NK-92 treated with Interleukin-12 subunit alpha and Interleukin-12 subunit beta, amount 100 ng/mL, for 24 hours (cell line): ENCODE results near the gene BCAN.

Experiments used
- DNase-seq: peaks from one replicate; lab custom pipeline; 2025; lab: John Stamatoyannopoulos, UW

BCAN gene

GRCh38 chr1:156677616-156678596, 36.0 kb downstream of the BCAN start:
- DNase-seq: no peak

- DNase-seq: no peak
Observed at GRCh38 chr1:156680056-156680455, 38.1 kb downstream of the BCAN start.

- DNase-seq: no peak
Observed at GRCh38 chr1:156681196-156681960, 39.5 kb downstream of the BCAN start.

- DNase-seq: no peak
Observed at GRCh38 chr1:156682166-156682890, 40.4 kb downstream of the BCAN start.

GRCh38 chr1:156684227-156684782, 42.4 kb downstream of the BCAN start:
- DNase-seq: peak; percentile 25

- peak; percentile 56 for DNase-seq
Observed at GRCh38 chr1:156689035-156689952, 47.4 kb downstream of the BCAN start.

GRCh38 chr1:156689953-156690674, 48.2 kb downstream of the BCAN start:
- DNase-seq: no peak

- no peak for DNase-seq
Observed at GRCh38 chr1:156690675-156691036, 48.7 kb downstream of the BCAN start.

- DNase-seq: no peak
Observed at GRCh38 chr1:156691191-156691590, 49.3 kb downstream of the BCAN start.

GRCh38 chr1:156691665-156692440, 49.9 kb downstream of the BCAN start:
- no peak for DNase-seq

GRCh38 chr1:156692441-156692924, 50.6 kb downstream of the BCAN start:
- DNase-seq: no peak

GRCh38 chr1:156692925-156693847, 51.3 kb downstream of the BCAN start:
- no peak for DNase-seq

- DNase-seq: no peak
Observed at GRCh38 chr1:156693848-156694689, 52.2 kb downstream of the BCAN start.

GRCh38 chr1:156694690-156694962, 52.7 kb downstream of the BCAN start:
- no peak for DNase-seq

GRCh38 chr1:156696755-156697154, 54.8 kb downstream of the BCAN start:
- no peak for DNase-seq

GRCh38 chr1:156697481-156697880, 55.6 kb downstream of the BCAN start:
- DNase-seq: no peak

- no peak for DNase-seq
Observed at GRCh38 chr1:156698995-156699394, 57.1 kb downstream of the BCAN start.
